Measurements from ENCODE around the gene NCAPD3.
A peak's percentile ranks its signal among the peaks of the same experiment; 100 is the strongest.
"Not testable (repeated sequence)": the region's sequence is repeated elsewhere in the genome, so short reads cannot be mapped to it uniquely, and the experiment has no call there.

Gene NCAPD3, protein sequence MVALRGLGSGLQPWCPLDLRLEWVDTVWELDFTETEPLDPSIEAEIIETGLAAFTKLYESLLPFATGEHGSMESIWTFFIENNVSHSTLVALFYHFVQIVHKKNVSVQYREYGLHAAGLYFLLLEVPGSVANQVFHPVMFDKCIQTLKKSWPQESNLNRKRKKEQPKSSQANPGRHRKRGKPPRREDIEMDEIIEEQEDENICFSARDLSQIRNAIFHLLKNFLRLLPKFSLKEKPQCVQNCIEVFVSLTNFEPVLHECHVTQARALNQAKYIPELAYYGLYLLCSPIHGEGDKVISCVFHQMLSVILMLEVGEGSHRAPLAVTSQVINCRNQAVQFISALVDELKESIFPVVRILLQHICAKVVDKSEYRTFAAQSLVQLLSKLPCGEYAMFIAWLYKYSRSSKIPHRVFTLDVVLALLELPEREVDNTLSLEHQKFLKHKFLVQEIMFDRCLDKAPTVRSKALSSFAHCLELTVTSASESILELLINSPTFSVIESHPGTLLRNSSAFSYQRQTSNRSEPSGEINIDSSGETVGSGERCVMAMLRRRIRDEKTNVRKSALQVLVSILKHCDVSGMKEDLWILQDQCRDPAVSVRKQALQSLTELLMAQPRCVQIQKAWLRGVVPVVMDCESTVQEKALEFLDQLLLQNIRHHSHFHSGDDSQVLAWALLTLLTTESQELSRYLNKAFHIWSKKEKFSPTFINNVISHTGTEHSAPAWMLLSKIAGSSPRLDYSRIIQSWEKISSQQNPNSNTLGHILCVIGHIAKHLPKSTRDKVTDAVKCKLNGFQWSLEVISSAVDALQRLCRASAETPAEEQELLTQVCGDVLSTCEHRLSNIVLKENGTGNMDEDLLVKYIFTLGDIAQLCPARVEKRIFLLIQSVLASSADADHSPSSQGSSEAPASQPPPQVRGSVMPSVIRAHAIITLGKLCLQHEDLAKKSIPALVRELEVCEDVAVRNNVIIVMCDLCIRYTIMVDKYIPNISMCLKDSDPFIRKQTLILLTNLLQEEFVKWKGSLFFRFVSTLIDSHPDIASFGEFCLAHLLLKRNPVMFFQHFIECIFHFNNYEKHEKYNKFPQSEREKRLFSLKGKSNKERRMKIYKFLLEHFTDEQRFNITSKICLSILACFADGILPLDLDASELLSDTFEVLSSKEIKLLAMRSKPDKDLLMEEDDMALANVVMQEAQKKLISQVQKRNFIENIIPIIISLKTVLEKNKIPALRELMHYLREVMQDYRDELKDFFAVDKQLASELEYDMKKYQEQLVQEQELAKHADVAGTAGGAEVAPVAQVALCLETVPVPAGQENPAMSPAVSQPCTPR (N-terminal part only)

DNA sequence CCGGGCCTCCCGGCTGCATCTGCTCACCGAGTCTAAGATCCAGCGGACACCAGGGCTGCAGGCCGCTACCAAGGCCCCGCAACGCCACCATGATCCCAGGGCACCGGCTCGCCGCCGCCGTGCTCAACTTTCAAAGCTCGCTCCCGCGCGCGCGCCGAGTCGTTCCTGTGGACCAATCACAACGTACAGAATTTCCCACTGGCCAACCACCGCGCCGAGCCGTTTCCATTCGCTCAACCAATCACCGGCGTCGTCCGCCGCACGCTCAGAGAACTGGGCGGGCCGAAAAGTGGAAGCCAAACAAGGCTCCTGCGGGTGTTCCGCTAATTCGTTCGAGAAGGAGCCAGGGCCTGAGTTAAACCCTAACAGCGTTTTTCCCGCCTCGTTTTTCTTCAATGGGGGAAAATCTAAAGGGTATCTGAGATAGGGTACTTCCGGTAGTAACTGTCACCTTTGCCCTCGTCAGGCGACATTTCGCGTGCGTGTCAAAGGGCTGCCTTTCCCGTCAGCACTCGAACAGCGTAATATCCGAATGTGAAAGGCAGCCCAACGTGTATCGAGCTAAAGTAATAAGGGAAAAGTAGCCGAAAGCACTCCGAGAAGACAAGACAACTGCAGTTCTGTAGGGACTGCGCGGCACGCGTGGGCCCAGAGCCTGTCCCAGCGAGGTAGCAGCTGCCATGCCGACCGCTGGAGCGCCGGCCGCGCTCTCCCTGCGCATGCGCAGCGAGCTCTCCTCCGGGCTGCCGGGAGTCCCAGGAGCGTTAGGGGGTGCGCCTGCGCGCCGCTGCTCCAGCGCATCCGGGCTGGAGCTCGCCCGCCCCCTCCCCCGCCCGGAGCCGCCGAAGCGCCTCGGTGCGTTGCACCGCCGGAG is at the start of gene NCAPD3, which contains the start of gene VPS26B:
Gene NCAPD3 (minus strand): TSS at position 132 of the 874 bp plus-strand sequence. CDS start 41 bp downstream, at position 91.
Gene VPS26B (plus strand): TSS at position 836 of the 874 bp plus-strand sequence. CDS start 452 bp downstream, outside the sequence.
- peak; percentile 96 for DNase-seq

DNA sequence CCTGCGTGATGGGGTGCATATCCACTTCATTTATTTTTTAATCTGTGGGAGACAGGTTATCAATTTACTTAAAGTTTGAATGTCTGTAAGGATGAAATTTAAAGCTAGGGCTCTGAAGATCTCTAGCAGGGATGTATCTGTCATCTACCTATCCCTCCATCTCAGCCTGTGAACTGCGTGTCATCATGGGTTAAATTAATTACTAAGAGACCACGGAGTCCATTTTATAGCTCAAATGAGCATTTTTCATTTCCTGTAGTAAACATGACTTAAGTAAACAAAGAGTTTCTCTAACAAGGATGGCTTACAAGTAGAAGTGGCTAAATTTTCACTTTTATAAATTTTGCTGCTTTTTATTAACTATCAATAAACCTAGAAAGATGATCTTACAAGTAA is 49.5 kb upstream of the NCAPD3 start:
- no peak for DNase-seq

DNA sequence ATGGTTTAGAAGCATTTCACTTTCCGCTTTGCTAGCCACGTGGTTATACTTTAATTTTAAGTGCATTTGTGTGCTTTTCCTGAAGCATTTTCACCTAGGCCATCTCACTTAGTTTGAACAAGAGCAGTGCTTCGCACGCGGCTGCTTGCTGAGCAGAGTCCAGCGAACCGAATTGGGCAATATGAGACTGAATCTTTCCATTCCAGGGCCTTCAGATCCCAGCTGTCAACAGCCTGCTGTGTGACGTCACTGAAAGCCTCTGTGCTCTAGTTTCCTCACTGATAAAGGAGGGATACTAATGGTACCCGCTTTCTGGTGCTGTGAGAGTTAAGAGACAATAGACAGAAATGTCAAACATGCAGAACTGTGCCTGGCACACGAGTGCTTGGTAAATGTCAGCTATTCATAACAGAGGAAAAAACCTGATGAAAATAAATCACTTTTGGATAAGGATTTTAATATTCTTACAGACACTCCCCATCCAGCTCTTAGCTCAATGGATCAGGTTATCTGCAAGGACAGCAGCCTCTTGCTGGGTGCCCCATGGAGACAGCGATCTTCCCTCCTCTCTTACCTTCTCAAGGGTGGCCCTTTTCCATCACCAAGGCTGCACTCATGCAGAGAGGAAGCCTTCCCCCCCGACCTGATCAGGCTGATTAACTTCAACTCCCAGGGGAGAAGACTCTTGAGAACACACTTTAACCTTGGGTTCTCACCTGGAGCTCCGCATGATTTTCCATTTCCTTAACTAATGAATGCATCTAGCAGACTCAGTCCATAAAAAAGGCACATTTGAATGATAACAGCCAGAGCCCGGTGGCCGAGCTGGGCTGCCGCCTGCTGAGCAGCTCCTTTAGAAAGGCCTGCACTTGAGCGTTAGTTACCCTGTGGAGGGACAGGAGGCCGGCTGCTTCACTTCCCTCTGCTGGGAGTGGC is 48.9 kb upstream of the NCAPD3 start:
- DNase-seq = no peak

DNA sequence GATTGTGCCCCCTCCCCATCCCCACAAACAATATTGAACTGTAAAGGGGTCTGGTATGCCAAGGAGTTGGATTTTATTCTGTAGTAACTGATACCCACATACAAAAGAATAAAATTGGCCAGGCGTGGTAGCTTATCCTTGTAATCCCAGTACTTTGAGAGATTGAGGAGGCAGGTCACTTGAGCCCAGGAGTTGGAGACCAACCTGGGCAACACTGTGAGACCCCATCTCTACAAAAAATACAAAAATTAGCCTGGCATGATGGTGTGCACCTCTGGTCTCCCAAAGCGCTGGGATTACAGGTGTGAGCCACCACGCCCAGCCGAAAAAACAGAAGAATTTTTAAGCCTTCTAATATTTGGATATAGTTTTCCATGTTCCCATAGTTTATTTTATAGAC is 48.2 kb upstream of the NCAPD3 start:
- DNase-seq = no peak

DNA sequence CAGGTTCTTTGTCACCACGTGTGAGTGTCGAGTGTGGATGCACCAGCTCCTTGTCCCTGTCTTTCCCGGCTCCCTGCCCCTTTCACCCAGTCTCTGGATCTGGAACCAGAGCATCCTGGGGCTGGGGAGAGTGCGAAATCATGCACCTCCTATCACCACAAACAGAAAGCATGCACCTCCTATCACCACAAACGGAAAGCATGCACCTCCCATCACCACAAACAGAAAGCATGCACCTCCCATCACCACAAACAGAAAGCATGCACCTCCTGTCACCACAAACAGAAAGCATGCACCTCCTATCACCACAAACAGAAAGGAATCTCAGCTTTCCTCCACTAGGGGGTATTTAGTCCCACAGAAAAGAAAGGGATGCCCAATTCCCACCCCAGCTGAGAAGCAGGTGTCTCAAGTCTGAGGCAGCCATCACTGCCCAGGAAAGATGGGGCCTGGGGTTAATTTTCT is 46.5 kb upstream of the NCAPD3 start:
- no peak for DNase-seq

DNA sequence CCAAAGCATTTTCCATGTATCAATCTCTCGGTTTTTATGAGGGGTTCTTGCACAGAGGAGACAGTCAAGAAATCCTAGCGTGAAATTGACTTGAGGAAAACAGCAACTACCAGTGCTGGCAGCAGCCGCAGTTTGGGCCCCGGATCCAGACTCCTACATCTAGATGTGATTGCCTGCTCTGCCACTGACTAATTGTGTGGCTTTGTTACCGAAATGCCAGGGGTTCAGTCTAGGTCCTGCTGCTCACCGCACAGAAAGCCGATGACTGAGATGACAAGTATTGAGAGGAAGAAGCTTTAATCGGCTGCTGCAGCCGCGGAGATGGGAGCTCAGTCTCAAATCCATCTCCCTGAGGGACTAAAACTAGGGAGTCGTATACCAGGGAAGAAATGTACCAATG is 44.2 kb upstream of the NCAPD3 start:
- DNase-seq = no peak

DNA sequence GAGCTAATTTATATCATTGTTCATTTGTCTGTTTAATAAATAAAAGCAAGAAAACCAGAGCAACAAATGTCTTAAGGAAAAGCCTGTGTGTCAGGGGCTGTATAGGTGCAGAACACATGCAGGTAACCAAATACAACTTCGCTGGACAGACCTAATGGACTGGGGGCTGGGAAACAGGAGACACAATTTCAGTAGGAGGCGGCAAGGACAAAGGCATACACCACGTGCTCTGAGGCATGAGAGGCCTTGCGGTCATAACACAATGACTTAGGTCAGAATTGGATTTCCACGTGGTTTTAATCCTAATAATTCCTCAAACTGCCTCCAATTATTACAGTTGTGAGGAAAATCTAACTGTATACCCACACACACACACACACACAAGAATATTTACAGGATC is 43.7 kb upstream of the NCAPD3 start:
- no peak for DNase-seq

DNA sequence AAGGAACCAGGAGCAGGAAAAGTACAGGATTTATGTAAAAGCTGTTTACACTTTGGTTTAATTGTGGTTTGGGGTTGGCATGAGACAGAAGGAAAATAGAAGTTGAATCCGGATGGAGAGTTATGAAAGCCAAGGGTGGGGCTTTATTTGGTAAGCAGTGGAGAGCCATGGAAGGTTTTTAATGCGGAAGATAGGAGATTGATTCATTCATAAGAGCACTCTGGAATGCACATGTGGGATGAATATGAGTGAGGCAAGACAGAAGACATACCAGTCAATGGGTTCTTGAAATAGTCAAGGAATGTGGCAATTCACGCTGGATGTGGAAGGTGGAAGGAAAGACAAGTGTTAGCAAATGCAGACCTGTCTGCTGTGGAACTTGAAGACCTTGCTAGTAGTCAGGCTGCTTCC is 43.1 kb upstream of the NCAPD3 start:
- DNase-seq = no peak

DNA sequence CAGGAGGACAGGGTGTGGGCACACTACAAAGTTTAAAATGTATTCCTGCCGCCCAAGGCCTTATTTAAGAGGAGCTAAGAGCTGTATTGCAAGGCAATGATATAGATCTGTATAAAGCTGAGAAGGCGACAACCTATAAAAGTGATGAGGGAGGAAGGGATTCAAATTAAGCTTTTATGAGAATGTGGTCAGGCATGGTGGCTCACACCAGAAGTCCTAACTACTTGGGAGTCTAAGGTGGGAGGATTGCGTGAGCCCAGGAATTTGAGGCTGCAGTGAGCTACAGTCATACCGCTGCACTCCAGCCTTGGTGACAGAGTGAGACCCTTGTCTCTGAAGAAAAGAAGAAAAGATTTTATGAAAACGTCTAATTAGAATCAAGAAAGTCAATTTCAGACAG is 42.7 kb upstream of the NCAPD3 start:
- DNase-seq = no peak

DNA sequence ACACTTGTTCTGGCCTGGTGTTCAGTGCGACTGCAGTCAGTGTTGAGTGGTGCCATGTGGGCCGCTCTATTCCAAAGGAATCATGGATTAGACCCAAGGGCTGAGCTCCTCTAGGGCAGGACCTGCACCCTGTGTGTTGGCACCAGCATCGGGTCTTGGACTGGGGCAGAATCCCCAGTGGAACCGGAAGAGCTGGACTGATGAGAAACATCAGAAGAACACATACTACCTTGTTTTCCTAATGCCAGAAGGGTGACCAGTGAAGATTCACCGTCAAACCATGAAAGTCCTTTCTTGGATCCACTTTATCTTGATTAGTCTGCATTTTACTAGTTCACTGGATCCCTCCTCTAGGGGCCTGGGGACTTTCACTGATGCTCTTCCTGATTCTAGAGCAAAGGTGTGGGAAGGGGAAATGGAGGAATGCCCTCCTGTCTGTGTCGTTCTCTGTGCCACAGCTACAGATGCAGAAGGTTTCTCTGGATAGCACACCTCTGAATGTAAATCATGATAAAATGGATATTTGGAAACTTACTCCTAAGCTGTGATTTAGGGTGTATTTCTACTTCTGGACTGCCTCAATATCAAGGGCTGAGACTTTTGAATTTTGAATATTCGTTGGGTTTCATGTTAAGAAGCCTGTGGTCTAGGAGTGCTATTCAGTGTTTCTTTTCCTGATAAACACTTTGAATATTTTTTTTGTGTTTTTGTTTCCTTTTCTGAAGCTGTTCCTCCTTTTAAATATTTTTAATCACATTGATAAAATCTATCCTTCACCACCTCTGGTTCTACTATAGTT is 41.4 kb upstream of the NCAPD3 start:
- DNase-seq = no peak

DNA sequence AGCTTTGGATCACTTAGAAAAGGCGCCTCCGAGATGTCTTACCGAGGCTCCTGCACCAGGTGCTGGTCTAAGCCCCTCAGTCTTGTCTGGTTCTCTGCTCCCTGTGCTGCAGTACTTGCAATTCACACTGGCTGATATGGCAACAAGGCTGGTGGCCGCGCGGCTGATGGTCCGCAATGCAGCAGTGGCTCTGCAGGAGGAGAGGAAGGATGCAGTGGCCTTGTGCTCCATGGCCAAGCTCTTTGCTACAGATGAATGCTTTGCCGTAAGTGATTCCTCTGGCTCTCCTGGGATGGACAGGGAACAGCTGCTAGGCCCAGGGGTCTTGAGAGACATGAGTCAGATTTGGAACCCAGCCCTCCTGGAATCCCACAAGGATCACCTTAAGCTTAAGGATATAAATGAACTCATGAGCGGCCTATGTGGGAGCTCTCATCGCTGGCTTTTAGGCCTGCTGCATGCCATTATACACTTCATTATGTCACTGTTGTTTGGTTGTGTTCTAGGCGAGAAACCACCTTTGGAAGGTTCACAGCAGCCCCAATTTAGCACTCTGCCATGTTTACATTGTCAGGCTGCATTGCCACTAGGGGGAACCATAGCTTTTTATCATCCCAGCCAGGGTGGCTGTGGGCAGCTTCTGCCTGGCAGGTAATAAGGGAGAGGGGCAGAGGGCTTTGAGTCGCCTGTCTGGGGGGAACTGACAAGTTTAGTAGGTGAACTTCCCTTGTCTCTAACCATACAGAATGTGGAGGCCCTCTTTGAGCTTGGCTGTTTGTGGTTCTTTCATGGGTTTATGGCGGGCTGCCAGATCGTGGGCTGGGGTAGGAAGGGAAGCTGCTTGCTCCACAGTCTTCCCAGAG is 38.1 kb upstream of the NCAPD3 start:
- no peak for DNase-seq

DNA sequence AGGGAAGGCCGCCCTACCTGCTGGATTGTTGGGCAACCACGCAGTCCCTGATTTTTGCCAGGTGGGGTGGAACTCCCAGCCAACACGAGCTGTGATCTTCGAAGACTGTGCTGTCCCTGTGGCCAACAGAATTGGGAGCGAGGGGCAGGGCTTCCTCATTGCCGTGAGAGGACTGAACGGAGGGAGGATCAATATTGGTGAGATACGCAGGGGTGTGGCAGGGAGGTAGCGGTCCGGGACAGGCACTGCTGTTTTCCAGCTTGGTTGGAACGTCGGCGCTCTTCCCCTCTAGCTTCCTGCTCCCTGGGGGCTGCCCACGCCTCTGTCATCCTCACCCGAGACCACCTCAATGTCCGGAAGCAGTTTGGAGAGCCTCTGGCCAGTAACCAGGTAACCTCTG is 37.2 kb upstream of the NCAPD3 start:
- no peak for DNase-seq

DNA sequence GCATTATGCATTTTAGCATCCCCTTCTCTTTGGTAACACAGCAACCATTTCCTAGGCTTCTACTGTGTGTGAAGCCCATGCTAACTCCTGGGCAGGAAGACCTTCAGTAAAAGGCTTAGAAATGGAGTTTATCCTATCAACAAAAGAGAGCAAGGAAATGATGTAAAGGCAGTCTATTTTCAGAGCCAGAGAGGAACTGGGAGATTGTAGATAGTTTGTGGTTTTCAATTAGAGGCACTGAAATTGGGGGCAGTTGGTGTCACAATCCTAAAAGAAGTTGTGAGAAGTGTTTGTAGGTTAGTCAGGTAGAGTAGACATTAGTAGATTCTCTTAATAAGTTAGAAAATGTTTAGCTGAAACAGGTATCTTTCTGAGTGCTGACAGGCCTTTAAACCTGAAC is 36.7 kb upstream of the NCAPD3 start:
- DNase-seq = no peak

DNA sequence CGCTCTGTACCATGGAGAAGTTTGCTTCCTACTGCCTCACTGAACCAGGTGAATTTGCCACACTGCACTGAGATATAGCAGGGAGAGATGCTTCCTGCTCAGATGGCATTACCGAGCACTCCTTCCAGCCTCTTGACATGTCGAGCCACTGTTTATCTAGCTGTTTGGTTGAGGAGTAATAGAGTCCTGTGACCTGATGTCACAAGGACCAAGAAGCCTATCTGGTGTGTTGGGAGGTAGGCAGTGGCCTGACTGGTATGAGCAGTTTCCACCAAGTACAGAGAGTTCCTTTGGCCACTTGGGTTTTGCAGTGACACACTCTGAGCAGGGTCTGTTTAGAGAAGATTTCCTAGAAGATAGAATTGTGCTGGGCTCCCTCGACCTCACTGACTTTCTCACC is 34.8 kb upstream of the NCAPD3 start:
- DNase-seq = no peak

DNA sequence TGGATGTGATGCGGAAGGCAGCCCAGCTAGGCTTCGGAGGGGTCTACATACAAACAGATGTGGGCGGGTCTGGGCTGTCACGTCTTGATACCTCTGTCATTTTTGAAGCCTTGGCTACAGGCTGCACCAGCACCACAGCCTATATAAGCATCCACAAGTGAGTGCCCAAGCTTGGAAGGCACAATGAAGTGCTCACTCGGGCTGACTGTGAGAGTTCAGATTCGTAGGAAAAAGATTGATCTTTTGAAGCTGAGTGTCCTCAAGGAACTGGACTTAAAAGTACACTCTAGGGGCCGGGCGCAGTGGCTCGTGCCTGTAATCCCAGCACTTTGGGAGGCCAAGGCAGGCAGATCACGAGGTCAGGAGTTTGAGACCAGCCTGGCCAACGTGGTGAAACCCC is 33.3 kb upstream of the NCAPD3 start:
- no peak for DNase-seq

DNA sequence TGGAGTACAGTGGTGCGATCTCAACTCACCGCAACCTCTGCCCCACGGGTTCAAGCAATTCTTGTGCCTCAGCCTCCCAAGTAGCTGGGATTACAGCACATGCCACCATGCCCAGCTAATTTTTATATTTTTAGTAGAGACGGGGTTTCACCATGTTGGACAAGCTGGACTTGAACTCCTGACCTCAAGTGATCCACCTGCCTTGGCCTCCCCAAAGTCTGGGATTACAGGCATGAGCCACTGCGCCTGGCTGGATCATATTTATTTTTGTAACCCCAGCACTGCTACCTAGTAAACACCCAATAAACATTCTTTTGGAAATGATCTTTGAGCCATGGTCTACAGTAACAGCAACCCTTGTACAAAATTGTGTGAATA is 31.4 kb upstream of the NCAPD3 start:
- not testable (repeated sequence) for DNase-seq

DNA sequence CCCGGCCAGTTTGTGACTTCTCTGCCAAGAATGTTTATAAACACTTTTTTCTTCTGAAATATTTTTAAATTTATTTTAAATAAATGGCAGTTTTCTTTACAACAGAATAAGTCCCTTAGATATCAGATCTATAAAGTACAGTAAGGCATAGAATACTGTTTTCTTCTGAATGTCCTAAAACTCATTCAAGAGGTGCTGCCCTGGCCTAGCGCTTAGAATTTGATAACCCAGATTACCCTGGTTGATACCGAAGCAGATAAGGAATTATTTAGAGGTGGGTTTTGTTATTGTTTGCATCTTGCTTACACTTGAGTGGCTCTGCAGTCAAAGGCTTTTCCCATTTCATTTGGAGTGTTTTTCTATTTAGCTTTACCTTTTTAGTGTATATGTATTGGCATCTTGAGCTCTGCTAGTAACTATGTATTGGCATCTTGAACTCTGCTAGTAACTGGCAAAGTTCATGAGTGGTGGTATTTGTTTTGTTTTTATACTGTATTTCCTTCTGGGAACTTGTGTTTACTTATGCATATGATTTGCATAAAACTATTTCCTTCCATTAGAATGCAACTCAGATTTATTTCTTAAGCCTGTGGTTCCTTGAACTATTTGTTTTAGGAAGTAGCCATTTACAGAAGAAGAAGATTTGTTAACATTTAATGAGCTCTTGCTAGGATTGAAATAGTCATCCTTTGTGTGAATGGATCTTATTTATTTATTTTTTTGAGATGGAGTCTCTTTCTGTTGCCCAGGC is 30.8 kb upstream of the NCAPD3 start:
- DNase-seq = no peak

Measured in stimulated activated CD4-positive, alpha-beta T cell treated with anti-CD3 and anti-CD28 coated beads, Interleukin-1b, Interleukin-23, amount 100 ng/mL, for 48 hours (primary cell).